Measurements from ENCODE around the gene FAM185A. TPM values are rescaled to one million over a fixed set of nuclear protein-coding genes. Genes with fewer than 3 reads are reported as not detected.
"Not testable (repeated sequence)": the region's sequence is repeated elsewhere in the genome, so short reads cannot be mapped to it uniquely, and the experiment has no call there.

Gene FAM185A
- total and polyA plus RNA-seq, 2 of the 13 experiments (the other 11 are each of a cell fraction or from before 2014, with no cell fraction given) = 5.0 to 11.6 TPM

GRCh38 chr7:102748605-102749444, at the start of gene FAM185A (continued):
- TF ChIP-seq CREM (IDR thresholded peaks at IDR 0.05) (peak; percentile 94), TARDBP (CRISPR knock-in tag; IDR thresholded peaks at IDR 0.05) (peak; percentile 56; the same call in 1 of the 2 replicates), ZNF143 (CRISPR knock-in tag; IDR thresholded peaks at IDR 0.05) (peak; percentile 94), ERF (CRISPR knock-in tag; IDR thresholded peaks at IDR 0.05) (peak; percentile 15; the same call in 1 of the 2 replicates), REPIN1 (CRISPR knock-in tag; IDR thresholded peaks at IDR 0.05; ENCODE audit: borderline replicate concordance, low read depth) (0 out of 2 replicates have a peak, but pooled peaks have one; percentile 30), RXRA (CRISPR knock-in tag; IDR thresholded peaks at IDR 0.05) (peak; percentile 48), ZNF574 (CRISPR knock-in tag; IDR thresholded peaks at IDR 0.05) (peak; percentile 90), ELF1 (CRISPR knock-in tag; IDR thresholded peaks at IDR 0.05) (peak; percentile 58), SAP130 (CRISPR knock-in tag; IDR thresholded peaks at IDR 0.05; ENCODE audit: low read depth) (peak; percentile 95), ZNF800 (CRISPR knock-in tag; IDR thresholded peaks at IDR 0.05) (peak; percentile 62; the same call in 1 of the 2 replicates), MXI1 (IDR thresholded peaks at IDR 0.05; ENCODE audit: borderline replicate concordance, low read depth, low read length) (peak; percentile 90; the same call in 1 of the 3 replicates), TAF1 (CRISPR knock-in tag; IDR thresholded peaks at IDR 0.05) (peak; percentile 47), KMT2A (CRISPR knock-in tag; IDR thresholded peaks at IDR 0.05) (peak; percentile 59; the same call in 1 of the 2 replicates), FOXA3 (CRISPR knock-in tag; IDR thresholded peaks at IDR 0.05) (peak; percentile 48), TGIF2 (CRISPR knock-in tag; IDR thresholded peaks at IDR 0.05) (0 out of 2 replicates have a peak, but pooled peaks have one; percentile 80), ASH2L (IDR thresholded peaks at IDR 0.05; ENCODE audit: insufficient read length, low read depth, low read length) (peak; percentile 63), NFYC (CRISPR knock-in tag; IDR thresholded peaks at IDR 0.05) (peak; percentile 94), ZNF563 (CRISPR knock-in tag; IDR thresholded peaks at IDR 0.05) (0 out of 2 replicates have a peak, but pooled peaks have one; percentile 26), ZNF501 (CRISPR knock-in tag; IDR thresholded peaks at IDR 0.05) (peak; percentile 84)
- not testable (repeated sequence) for TF ChIP-seq CREM (CRISPR knock-in tag; IDR thresholded peaks at IDR 0.05)
- TF ChIP-seq, protein P1, sequence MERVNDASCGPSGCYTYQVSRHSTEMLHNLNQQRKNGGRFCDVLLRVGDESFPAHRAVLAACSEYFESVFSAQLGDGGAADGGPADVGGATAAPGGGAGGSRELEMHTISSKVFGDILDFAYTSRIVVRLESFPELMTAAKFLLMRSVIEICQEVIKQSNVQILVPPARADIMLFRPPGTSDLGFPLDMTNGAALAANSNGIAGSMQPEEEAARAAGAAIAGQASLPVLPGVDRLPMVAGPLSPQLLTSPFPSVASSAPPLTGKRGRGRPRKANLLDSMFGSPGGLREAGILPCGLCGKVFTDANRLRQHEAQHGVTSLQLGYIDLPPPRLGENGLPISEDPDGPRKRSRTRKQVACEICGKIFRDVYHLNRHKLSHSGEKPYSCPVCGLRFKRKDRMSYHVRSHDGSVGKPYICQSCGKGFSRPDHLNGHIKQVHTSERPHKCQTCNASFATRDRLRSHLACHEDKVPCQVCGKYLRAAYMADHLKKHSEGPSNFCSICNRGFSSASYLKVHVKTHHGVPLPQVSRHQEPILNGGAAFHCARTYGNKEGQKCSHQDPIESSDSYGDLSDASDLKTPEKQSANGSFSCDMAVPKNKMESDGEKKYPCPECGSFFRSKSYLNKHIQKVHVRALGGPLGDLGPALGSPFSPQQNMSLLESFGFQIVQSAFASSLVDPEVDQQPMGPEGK (CRISPR knock-in tag; IDR thresholded peaks at IDR 0.05) = 0 out of 2 replicates have a peak, but pooled peaks have one; percentile 30

Measured in HepG2 (cell line).